PC-9 (cell line): ENCODE data around the gene LYSMD4.

ENCODE experiments used
- CTCF ChIP-seq: fragments of 200-600 bp; sonication (generic); conservative IDR thresholded peaks from 2 replicates; pipeline ENCODE4 v1.6.1; 2017; ENCODE audit warnings: mixed run types, antibody characterized with exemption, mild to moderate bottlenecking, moderate library complexity
- EZH2 ChIP-seq: fragments of 200-600 bp; sonication (generic); IDR thresholded peaks from 2 replicates; pipeline ENCODE4 v1.8.0; 2017; ENCODE audit warnings: antibody characterized with exemption, low read depth

DNA sequence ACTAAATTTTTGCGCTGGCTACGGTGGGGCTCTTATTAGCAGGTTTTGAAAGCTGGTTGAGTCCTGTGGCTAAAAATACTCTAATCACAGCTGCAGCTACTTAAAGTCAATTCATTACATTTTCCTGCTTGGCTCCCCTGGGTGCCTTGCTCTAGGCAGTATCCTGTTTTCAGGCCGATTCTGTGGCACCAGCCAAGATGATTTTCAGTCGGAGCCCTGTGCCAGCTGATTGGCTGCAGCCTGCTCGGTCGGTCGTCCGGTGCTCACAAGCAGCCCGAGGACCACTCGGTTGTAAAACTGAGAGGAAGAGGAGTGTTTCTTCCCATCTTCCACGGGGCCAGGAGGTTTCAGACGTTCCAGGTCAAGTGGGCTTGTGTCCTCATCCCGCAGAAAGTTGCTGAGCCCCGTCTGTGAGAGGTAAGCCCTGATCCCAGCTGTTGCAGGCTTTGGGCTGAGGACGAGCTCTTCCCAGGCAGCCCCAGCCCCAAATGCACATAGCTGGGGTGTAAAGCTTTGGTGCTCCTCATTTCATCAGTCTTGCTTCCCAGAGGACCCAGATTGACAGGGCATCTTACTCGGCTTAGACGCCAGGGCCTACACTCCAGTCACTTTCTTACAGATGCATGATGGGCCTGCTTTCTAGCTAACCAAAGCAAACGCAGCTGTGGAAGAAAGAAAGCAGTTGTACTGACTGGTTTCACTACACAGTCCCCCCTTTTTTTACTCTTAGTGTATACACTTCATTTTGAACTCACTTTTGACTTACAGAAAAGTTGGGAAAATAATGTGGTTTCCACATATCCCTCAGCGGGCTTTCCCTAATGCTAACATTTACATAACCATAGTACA is 15.9 kb downstream of the LYSMD4 start:
- no peak for TF ChIP-seq CTCF
- TF ChIP-seq EZH2: no peak
